ENCODE measurements around the gene PTGER3. TPM values are rescaled to one million over a fixed set of nuclear protein-coding genes. Genes with fewer than 3 reads are reported as not detected.

Gene PTGER3
- total RNA-seq, 6 donors from 2014 or later, result 0.44 to 4.9 (median 1.4) TPM; not detected in 1

DNA sequence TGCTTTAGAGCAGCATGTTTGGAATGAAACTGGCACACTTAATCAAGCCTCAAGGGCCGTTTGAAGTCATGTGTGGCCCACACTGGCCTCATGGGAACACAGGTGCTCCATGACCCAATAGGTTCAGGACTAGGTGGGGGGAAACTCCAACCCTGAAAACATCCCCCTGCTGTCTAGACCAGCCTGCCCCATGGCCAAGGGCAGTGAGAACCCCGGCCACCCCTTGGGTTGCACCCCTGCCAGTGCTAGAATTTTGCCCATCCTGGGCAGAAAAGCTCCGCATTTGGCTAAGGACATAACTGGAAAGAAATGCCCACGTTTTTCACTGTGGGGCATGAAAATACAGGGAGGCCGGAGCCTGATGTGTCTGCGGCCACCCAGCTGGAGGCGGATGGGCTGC lies 6.1 kb upstream of the PTGER3 start:
- Histone ChIP-seq H3K4me1 (no peaks in the 10 kb centered on the region), H3K27ac (no peak overlapping the region), H3K27me3 (no peaks in the 10 kb centered on the region), H3K4me3 (no peak overlapping the region), H3K9me3 (no peaks in the 10 kb centered on the region), H3K36me3 (peaks cover 0 to 16% (median 2%) of the 10 kb centered on the region in 4 donors)
- DNase-seq (no peak), ATAC-seq (ENCODE audit: low FRiP score in 2 of 2) (peak; percentile 10 to 61)
- TF ChIP-seq, protein P1, sequence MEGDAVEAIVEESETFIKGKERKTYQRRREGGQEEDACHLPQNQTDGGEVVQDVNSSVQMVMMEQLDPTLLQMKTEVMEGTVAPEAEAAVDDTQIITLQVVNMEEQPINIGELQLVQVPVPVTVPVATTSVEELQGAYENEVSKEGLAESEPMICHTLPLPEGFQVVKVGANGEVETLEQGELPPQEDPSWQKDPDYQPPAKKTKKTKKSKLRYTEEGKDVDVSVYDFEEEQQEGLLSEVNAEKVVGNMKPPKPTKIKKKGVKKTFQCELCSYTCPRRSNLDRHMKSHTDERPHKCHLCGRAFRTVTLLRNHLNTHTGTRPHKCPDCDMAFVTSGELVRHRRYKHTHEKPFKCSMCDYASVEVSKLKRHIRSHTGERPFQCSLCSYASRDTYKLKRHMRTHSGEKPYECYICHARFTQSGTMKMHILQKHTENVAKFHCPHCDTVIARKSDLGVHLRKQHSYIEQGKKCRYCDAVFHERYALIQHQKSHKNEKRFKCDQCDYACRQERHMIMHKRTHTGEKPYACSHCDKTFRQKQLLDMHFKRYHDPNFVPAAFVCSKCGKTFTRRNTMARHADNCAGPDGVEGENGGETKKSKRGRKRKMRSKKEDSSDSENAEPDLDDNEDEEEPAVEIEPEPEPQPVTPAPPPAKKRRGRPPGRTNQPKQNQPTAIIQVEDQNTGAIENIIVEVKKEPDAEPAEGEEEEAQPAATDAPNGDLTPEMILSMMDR (IDR thresholded peaks at IDR 0.05), result no peak
- WGBS, 2 donors, result 61 to 82% methylated on average over 4 to 7 of the region's 7 CpGs

DNA sequence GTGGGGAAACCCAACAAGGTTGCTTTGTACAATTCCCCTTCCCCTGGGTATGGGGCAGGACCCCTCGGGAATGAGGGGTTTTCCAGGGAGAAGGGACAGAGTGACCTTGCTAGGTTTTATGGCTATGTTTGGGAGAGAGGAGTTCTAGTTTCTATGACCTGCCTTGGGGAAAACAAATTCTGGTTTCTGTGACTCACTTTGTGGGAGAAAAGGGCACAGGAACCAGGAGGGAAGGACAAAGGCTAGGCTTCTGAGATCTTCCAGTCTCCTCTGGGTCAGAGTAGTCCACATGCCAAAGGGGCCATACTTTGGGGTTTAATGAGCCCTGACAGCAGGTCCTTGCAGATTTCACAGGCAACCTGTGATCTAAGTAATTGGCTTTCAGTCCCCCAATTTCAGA lies 5.5 kb upstream of the PTGER3 start:
- WGBS, 2 donors, result 33 to 81% methylated on average over 1 of the region's 1 CpG
- no peak for ATAC-seq (ENCODE audit: low FRiP score in 2 of 2)
- DNase-seq, result no peak
- no peak for TF ChIP-seq POLR2A (IDR thresholded peaks at IDR 0.05)
- TF ChIP-seq, protein P1 (IDR thresholded peaks at IDR 0.05), result no peak
- no peak for TF ChIP-seq EP300 (IDR thresholded peaks at IDR 0.05)
- TF ChIP-seq POLR2AphosphoS5 (IDR thresholded peaks at IDR 0.05), result no peak
- H3K4me3 ChIP-seq, result no peak overlapping the region
- H3K4me1 ChIP-seq, result peaks cover 0 to 2% (median 0%) of the 10 kb centered on the region in 4 donors
- no peak overlapping the region for H3K27ac ChIP-seq
- H3K36me3 ChIP-seq, result peaks cover 0 to 10% (median 0%) of the 10 kb centered on the region in 4 donors
- H3K27me3 ChIP-seq, result peaks cover 0 to 3% (median under 1%) of the 10 kb centered on the region in 4 donors
- no peaks in the 10 kb centered on the region for H3K9me3 ChIP-seq

DNA sequence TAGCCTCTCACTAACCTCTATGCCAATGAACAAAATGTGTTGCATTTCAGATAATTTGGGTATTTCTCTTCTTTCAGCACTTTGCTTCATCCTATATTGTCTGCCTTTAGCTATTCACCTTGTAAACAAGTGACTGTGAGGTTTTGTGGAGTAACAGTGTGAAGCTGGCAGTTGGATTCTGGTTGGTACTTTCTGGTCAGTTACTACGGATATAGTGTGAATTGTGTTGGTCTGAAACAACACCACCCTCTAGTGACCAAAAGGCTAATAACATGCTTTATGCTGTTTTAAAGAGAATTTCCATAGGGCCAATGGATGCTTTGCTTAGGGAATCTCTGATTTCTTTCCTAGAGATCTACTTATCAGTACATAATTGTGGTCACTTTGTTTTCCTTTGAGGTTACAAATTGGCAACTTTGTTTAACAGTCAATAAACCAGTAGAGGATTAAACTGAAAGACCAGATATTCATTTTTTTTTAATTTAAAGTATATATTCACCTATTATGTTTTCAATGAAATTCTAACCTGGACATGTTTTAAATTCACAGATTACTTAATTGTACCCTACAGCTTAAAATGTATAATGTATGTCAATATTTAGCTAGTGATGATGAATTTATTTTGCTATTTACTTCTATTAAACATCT lies 2.5 kb upstream of the PTGER3 start:
- ATAC-seq (ENCODE audit: low FRiP score in 2 of 2), result peak; percentile 59 to 75

DNA sequence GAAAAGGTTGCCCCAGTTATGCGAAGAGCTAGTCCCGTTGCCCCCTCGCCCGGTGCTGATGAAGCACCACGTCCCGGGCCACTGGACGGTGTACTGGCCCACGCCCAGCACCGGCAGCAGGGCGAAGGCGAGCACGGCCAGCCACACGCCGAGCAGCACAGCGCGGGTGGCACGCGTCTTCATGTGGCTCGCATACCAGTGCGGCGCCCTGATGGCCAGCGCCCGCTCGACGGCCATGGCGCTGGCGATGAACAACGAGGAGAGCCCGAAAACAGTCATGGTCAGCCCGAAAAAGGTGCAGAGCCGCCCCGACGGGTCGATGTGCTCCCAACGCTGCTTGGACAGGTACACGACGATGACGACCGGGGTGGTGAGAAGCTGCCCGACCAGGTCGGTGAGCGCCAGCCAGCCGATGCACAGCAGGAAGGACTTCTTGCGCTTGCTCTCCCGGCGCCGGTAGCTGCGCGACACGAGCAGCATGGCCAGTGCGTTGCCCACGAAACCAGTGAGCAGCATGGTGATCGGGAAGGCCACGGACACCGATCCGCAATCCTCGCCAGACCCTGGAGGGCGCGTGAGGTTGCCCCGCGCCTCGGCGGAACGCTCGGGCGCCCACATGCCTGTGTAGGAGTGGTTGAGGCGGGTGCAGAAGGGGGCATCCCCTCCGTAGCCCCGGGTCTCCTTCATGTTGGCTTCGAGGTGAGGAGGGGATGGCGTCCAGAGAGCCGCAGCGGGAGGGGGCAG lies 553 bp downstream of the PTGER3 start:
- TF ChIP-seq POLR2AphosphoS5 (IDR thresholded peaks at IDR 0.05) (no peak), POLR2A (IDR thresholded peaks at IDR 0.05) (no peak), EP300 (IDR thresholded peaks at IDR 0.05) (no peak)
- TF ChIP-seq, protein P1 (IDR thresholded peaks at IDR 0.05), result no peak
- DNase-seq (peak in 1 of 2 donors; percentile 87), ATAC-seq (ENCODE audit: low FRiP score in 2 of 2) (peak; percentile 55)
- Histone ChIP-seq H3K4me3 (peak overlapping the region; percentile 43 to 55 (median 49)), H3K27ac (no peak overlapping the region), H3K4me1 (peaks cover 15 to 22% (median 17%) of the 10 kb centered on the region in 4 donors), H3K27me3 (peaks cover 0 to 21% (median 13%) of the 10 kb centered on the region in 4 donors), H3K9me3 (no peaks in the 10 kb centered on the region), H3K36me3 (no peaks in the 10 kb centered on the region)
- 0 to 7% methylated on average over 2 to 47 of the region's 73 CpGs for WGBS, 2 donors

More for the DNA sequence above, 2.5 kb upstream of the PTGER3 start:
- no peak for DNase-seq
- 0% methylated on average over 1 of the region's 1 CpG for WGBS, 2 donors
- Histone ChIP-seq H3K36me3 (no peaks in the 10 kb centered on the region), H3K4me3 (no peak overlapping the region), H3K9me3 (no peaks in the 10 kb centered on the region), H3K27me3 (peaks cover 0 to 21% (median 13%) of the 10 kb centered on the region in 4 donors), H3K4me1 (peaks cover 15 to 22% (median 17%) of the 10 kb centered on the region in 4 donors), H3K27ac (no peak overlapping the region)
- TF ChIP-seq, protein P1 (IDR thresholded peaks at IDR 0.05), result peak; percentile 43 to 79 (median 66)
- no peak for TF ChIP-seq EP300 (IDR thresholded peaks at IDR 0.05)

Data from upper lobe of left lung (tissue), 6 donors.